Gastroesophageal sphincter (tissue), 3 donors: Measurements from ENCODE around the gene DIO3.

ENCODE experiments used
- CTCF ChIP-seq, 4 experiments: fragments of 200-600 bp in 2 of 4; fragments of 450-650 bp in 2 of 4; sonication (generic) in 1 of 4; IDR thresholded peaks; one replicate each; pipeline ENCODE4 v1.5.1; 2017 to 2019; ENCODE audit warnings: antibody characterized with exemption in 4 of 4, mild to moderate bottlenecking in 2 of 4, moderate library complexity in 2 of 4
- EP300 ChIP-seq: sonication (generic); formaldehyde crosslinking; IDR thresholded peaks from one replicate; pipeline ENCODE4 v1.6.1; 2017; ENCODE audit warnings: antibody characterized with exemption, mild to moderate bottlenecking
- POLR2A ChIP-seq, 2 donors: fragments of 450-650 bp; IDR thresholded peaks; one replicate each; pipeline ENCODE4 v1.6.1; 2017; ENCODE audit warnings: antibody characterized with exemption in 2 of 2, mild to moderate bottlenecking in 2 of 2, moderate library complexity in 1 of 2
- POLR2AphosphoS5 ChIP-seq: sonication (generic); formaldehyde crosslinking; IDR thresholded peaks from one replicate; pipeline ENCODE4 v1.6.1; 2017; ENCODE audit warnings: antibody characterized with exemption

DNA sequence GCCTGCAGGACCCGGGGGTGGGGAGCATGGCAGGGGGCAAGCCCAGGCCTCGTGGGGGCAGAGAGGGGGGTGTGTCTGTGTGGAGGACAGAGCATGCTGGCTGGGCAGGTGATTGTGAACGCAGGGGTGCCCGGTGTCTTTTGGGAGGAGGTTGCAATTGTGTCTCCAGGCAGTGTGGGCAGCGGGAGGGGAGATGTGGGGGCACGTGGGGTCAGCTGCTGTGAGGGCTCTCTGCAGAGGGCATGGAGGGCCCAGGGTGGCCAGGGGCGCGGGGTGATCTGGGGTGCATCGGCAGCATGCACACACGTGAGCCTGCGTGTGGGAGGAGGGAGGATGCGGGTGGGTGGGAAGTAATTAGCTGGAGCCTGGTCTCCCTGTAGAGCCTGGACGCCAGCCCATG lies 32.2 kb upstream of the DIO3 start:
- TF ChIP-seq CTCF (IDR thresholded peaks at IDR 0.05): no peak
- TF ChIP-seq POLR2A (IDR thresholded peaks at IDR 0.05): no peak
- no peak for TF ChIP-seq POLR2AphosphoS5
- TF ChIP-seq EP300: no peak
